NT2/D1 (cell line): ENCODE results near the gene ARIH2.

Source experiments
- YY1 ChIP-seq: IDR thresholded peaks from 2 replicates; pipeline ENCODE4 v1.6.1; 2011; ENCODE audit not compliant: insufficient read length, insufficient read depth
- ZNF274 ChIP-seq: IDR thresholded peaks from 2 replicates; pipeline ENCODE4 v1.6.1; 2011; ENCODE audit warnings: mild to moderate bottlenecking, low read depth, low read length

DNA sequence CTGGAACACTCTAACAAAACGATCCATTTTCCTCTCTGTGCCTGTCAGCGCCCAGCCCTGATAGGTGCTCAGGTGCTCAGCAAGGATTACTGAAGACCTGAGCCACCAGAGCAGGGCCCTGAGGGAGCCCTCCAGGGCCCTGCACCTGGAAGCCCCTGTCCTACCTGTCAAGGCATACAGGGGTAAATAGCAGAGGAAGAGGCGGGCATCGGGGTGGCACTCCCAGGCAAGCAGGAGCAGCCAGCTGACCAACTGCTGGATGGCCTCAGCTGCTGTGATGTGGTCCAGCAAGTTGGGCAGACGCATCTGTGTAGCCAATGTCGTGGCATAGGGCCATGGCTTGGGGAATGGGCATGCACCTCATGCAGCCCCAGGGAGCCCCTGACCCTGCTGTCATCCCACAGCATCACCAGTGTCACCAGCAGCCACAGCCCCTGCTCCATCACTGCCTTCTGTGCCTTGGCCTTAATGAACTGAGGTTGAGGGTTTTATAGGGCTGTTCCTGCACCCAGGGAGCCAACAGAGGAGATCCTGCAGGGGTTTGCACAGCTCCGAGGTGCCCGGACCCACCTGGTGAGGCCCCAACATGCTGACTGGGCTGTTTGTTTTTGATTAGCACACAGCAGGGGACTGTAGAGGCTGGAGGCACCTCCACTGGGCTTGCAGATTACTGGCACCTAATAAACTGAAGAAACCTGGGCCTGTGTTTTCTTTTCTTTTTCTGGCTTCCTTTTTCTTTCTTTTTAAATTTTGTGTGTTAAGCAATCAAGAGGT lies 80.6 kb downstream of the ARIH2 start:
- no peak for TF ChIP-seq ZNF274
- no peak for TF ChIP-seq YY1
